Stimulated activated CD8-positive, alpha-beta memory T cell treated with anti-CD3 and anti-CD28 coated beads, Interleukin-4, amount 100 ng/mL, for 48 hours (primary cell): ENCODE measurements around the gene UIMC1.

Source experiments
- DNase-seq: peaks from one replicate; pipeline ENCODE4 v3.0.0-alpha.2; 2020

Gene UIMC1

DNA sequence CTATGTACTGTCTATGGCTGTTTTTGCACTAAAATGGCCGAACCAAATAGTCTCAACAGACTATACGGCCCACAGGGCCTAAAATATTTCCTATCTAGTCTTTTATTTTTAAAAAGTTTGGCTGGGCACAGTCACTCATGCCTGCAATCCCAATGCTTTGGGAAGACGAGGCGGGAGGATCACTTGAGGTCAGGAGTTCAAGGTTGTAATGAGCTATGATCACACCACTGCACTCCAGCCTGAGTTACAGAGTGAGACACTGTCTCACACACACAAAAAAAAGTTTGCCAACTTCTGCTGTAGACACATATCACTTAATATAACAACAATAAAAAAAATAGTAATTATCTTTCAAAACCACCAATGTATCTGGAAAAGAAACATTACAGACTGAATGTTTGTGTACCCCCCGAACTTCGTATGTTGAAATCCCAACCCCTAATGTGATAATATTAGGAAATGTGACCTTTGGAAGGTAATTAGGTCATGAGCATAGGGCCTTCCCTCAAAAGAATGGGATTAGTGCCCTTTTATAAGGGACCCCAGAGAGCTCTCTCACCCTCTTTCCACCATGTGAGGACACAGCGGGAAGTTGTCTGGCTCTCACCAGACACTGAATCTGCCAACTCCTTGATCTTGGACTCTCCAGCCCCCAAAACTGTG is 53.9 kb downstream of the UIMC1 start:
- DNase-seq: no peak

DNA sequence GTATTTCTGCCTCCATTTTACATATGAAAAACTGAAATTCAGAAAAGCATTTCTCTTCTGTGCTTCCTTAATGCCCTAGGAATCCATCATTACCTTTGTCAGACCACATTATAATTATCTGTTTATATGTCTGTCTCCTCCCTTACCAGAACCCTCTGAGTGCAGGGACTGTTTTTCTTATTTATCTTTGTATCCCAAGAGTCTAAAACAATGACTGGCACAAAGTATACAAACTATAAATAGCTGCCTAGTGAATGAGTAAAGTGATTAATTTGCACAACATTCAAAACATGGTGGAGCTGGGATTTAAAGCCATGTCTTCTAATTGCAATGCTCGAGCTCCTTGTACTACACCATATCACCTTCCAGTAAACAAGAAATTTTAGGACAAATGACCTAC is 58.1 kb downstream of the UIMC1 start:
- no peak for DNase-seq

DNA sequence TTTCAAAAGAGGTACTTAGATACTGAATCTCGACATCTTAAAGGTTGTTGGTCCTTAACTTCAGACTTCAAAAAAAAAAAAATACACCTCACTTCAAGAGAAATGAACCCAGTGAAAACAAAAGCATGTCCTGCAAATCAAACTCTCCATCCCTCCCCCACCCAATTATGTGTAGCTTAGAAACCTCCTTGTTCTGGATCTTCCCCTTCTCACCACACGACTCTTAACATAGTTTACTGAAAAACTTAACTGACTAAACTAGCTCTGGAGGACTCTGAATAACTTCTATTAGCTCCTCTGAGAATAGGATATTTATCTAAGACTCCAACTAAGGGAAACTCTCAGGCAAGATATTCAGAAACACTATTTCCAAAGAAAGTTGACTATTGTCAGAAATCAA is 58.7 kb downstream of the UIMC1 start:
- DNase-seq: no peak

DNA sequence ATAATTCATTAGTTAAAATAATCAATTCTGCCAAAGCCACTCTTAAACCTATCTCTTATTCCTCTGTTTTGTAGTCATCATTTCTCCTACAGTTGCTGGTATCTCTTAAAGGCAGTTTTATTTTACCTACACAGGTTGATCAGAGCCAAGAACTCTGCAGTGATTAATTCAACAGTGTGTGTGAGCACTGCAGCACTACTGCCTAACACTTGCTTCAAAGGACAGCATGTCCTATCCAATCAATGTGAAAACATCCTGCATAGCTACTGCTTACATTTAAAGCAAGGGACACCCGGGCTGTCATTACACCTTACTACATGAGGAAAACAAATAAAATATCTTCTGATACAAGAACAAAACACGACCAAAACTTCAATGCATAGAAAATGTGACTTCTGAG is 62.3 kb downstream of the UIMC1 start:
- no peak for DNase-seq

DNA sequence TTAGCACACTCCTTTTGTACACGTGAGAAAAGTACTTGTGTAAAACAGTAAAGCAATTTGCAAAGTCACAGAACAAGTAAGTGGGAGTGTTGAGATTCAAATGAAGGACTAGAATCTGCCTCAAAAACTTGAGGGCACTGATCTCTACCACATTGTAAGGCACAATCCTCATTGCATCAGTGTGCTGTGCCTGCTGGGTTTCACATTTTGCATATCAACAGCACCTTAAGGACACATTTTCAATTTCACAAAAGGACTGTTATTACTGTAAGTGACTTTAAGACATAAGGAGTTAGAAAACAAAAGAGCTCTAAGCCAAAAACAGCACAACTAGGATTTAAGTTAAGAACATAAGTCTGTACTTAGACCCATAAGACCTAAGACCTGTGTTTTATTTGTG is 62.8 kb downstream of the UIMC1 start:
- DNase-seq: no peak

DNA sequence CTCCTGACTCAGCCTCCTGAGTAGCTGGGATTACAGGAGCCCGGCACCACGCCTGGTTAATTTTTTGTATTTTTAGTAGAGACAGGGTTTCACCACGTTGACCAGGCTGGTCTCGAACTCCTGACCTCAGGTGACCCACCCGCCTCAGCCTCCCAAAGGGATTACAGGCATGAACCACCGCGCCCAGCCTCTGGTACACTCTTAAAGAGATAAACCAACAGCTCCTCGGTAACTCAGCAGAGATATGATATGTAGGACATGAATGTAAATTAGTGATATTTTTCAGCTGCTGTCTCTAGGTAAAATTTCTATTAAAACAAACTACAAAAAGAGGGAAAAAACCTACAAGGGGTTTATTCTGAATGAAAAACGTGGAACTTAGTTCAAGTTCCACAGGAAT is 64.6 kb downstream of the UIMC1 start:
- DNase-seq: no peak

DNA sequence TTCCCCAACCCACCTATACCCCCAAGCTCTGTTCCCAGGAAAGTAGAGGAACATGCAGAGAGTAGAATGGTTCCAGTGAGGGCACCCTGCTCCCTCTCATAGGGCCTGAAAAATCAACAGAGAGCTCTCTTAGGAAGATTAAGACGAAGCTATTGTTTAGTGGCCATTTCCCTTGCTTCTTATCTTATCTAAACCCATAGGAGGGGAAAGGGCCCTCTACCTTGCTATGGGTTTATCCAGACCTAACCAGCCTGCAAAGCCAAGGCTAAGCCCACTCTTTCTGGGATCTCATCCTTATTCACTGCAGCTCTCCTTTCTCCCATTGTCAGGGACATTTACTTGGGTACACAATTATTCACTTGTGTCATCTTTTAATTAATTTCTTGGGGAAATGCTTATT is 68.1 kb downstream of the UIMC1 start:
- no peak for DNase-seq

DNA sequence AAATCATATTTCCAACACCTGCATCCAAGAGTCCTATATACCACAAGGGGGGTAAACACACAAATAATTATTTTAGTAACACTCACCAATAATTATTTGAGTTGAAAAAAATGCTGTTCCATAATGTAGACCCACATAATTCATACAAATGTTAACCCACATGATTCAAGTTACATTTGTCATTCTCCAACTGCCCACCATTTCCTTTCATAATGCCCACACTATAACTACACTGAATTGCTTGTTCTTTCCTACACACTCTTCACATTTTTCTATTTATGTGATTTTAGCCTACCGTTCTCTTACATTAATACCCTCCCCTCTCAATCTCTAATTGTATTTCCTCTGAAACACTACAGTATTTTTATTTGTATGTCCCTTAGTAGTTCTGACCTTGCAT is 71.6 kb downstream of the UIMC1 start:
- DNase-seq: no peak

DNA sequence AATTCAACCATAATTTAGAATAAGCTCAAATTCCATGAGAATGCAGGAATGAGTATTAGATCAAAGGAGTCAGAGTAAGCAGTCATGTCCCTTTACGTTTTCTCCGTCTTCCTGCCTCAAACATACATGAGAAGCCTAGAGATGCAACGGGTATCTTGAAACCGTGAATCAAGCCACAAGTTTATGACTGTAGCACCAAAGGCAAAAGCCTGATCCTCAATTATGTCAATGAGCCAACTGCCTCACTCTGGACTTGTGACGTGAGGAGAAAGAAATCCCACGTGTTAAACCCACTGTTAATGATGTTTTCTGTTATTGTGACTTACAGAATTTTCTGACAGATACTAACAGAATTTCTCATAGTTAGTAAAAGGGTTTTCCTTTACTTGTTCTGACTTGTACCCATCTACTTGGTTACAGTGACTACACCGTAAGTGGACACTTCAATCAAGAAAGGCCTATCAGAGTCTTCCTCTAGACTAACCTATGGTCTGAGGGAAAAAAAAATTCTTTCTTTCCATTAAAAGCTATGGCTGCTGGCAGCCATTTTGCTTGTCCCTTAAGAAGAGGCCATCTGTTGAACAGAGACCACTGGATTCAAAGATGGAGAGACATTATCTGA is 72.2 kb downstream of the UIMC1 start:
- DNase-seq: no peak

DNA sequence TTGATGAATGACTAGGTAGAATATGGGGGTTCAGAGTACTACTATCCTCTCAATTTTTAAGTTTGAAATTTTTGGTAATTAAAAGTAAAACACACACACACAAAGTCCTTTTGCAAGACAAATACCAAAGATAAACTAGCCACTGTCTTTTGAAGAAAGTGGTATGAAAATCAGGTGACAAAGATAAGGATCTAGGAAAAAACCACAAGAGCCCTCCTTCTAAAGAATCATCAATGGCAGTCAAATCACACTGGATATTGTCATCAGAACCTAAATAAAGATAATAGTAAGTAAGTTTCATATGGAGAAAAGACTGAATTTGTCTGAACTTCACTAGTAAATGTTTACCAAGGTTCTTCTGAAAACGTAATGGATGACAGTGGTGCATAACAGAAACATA is 76.9 kb downstream of the UIMC1 start:
- DNase-seq: no peak

DNA sequence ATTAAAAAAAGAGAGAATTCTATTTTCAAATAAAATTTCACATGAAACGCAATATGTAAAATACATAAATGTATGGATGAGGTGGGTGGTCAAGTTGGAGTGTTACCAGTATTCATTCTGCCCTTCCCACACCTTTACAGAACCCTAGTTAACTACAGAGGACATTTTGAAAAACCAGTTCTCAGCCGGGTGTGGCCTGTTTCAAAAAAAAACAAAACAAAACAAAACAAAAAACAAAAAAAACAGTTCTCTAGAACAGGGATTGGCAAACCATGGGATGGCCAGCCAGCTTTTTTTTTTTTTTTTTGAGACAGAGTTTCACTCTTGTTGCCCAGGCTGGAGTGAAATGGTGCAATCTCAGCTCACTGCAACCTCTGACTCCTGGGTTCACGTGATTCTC is 79.0 kb downstream of the UIMC1 start:
- no peak for DNase-seq

DNA sequence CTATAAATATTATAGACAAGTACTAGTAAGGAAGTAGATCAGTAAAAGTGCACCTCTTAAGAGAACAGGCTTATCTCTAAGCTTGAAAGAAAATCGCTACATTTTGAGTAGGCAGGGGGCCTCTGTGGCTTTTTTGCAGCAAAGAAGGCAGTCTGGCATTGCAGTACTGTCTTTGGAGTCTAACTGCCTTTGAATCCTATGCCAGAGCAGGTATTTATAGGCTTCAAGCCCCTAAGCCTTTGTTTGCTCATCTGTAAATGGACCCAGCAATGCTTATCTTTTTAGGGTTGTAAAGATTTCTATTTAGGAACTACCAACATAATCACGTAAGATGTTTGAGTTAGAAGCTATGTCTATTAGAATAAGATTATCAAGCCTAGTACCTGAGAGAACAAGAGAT is 83.8 kb downstream of the UIMC1 start:
- no peak for DNase-seq

DNA sequence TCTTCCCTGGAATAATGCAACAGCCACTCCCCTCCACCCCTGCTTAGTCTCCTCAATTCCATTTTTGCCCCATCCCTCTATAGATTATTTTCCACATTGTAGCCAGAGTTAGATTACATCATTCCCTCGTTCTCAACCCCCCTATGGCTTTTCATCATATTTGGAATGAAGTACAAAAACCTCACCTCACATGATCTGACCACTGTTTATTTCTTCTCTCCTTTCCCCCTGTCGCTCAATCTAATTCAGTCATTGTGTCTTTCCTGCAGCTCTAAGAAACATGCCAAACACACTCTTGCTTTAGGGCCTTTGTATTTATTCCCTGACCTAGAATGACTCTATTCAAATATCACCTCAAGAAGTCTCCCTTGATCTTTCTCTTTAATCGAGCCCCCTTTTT is 84.9 kb downstream of the UIMC1 start:
- no peak for DNase-seq

DNA sequence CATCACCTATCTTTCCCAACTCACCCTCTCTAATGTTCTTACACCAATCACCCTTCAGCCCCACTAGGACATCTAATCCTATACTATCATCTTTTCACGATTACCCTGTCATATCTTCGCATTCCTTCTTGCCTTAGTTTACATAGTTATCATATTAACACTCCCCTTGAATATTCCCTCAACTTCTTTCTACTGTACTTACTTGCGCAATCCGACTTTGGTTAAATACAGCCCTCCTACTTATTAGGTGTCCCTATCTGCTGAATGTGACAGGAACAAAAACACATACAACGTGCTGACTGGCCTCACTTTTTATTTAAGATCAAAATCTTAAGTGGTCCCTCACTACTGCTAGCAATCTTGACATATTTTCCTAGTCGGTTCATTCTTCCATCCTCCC is 88.0 kb downstream of the UIMC1 start:
- DNase-seq: no peak

DNA sequence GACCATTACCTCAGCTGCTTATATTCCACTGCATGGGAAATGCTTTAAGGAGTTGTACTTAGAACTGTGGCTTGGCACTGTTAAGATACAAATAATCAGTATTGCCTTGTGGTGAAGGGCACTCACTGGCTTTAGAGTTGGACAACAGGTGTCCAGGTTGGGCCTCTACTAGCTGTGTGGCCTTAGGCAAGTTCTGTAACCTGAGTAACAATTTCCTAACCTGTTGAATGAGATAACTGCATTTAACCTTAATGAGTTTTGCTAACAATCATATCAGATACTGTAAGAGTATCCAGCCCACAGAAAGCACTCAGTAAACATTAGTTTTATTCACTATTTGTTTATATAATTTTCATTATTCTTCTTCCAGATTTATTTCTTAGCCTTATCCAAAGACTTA is 90.2 kb downstream of the UIMC1 start:
- no peak for DNase-seq

DNA sequence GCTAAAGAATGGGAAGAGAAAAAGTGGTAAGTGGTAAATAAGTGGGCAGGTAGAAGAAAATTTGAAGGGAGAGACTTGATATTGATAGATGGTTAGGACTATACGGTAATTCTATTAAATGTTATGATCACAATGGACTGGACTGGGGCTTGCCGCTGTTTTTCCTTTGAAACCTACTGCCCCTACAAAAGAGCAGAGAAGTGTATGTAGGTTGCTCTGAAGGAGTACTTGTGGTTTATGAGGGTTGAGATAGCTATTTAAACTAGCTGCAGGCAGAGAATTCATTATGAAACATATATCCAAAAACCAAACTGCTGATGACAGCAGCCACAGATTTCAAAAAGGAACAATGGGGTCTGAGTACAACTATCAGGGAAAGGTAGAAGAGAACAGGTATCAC is 90.7 kb downstream of the UIMC1 start:
- DNase-seq: no peak

DNA sequence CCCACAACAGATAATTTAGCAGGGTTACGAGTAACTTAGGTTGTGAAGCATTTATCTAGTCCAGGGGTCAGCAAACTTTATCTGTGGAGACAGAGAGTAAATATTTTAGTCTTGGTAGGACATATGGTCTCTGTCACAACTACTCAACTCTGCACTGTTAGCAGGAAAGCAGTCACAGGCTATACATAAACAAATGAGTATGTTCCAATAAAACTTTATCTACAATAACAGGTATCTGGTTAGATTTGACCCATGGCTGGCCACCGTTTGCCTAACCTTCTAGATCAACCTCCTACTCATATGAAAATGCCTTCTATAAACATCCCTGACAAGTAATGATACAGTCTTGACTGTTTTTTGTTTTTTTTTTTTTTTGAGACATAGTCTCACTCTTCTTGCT is 94.5 kb downstream of the UIMC1 start:
- no peak for DNase-seq

DNA sequence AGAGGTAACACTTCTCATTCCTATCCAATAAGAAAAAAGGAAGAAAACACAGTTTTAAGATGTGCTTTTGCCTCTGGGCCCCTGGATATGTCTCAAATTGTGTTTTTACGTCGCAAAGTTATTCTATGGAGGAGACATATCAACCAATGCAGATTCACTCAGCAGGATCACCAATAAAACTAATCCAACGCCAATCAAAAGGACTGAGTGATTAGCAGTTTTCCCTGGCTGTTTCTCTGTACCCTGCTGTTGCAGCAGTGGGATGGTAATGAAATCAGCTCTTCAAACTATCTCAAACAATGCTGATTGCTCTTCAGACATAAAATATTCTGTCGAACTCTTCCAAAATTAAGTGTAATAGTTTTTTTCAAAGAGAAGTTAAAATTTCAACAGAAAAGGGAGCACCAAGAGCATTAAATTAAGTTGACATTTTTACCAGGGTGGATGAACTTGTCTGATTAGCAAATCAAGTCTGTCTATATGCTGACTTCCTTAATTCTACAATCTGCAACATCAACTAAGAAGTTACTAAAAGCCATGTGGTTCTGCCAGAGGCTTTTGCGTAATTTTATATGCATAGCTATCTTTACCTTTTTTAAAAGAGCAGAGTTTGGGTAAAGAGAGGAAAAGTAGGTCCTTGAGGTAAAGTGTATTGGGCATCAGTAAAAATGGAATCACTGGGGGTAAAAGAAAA is 97.8 kb downstream of the UIMC1 start:
- DNase-seq: no peak

DNA sequence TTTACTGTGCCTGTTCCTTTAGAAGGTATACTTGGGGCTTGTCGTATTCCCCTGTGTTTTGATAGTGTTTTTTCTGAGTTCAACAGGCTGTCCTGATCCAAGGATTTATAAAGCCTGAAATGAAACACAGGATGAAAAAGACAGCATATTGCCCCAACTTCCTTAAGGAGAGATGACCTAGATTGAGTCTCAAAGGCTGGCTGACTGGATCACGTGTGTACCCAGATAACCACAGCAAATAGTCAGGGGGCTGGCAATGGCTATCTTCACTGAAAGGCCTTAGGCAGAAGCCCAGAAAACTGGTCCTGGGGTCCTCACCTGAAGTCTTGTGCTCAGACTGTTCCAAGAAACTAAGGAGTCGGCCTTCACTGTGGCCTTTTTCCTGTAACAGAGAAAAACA is 99.8 kb downstream of the UIMC1 start:
- DNase-seq: no peak

DNA sequence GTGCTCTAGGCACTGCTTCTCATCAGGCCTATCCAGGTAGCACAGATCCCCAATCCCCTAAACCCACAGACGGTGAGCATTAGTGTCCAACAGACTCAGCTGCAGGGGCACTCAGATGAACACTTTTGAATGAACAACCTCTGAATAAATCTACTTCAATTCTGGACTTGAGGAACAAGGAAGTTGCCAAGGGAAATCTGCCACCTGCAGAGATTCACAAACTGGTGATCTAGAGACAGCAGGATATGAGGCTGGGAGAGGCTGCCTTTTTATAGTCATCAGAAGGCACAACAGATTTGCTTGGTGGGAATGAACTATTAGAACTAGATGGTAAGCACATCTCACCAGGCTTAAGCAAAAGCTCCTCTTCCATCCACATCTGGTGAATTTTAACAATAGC is 100.5 kb downstream of the UIMC1 start:
- no peak for DNase-seq

DNA sequence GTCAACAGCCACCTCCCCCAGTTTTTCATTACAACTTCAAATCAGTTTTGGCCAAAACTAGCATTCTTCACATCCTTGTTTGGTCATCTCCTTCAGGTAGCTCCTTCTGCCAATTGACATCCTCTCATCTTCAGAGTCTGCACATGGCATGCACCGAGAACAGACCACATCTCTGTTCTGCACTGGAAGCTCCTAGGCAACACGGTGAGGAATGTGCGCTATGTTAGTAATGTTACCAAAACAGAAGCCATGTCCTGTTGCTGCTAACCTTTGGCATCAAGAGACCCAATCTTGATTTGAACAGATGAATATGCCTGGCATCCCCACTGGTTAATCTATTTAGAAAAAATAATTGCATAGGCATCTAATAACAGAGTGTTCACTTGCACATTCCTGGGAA is 102.3 kb downstream of the UIMC1 start:
- no peak for DNase-seq

DNA sequence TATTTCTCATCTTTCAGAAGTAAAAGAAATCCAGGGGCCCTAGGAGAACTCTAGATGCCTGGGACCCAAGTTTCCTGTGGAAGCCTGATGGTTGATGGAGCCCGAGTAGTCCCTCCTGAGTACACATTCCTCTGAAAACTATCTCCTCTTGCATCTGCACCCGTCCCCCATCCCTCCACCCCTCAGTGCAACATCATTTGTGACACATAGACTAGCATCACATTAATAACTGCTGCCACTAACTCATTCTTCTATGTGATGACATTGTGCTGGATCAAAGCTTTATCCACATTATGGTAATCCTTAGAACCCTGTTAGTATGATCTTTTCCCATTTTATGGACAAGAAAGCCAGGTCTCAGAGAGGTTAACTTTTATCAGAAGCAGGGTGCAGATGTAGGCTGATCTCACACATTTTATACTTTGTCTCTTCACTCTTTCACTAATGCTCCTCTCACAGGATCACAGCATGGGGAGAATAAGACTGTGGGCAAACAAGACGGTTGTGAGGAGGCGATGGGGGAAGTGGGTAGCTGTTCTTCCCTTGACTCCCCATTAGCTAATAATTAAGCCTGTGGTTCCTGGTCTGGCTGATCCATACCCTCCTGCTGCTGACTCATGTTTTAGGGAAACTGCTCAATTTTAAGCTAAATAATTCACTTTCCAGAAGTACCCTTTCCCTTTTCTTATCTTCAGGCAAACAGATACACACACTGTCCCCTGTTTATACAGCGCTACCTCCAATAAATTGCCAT is 103.5 kb downstream of the UIMC1 start:
- DNase-seq: no peak

DNA sequence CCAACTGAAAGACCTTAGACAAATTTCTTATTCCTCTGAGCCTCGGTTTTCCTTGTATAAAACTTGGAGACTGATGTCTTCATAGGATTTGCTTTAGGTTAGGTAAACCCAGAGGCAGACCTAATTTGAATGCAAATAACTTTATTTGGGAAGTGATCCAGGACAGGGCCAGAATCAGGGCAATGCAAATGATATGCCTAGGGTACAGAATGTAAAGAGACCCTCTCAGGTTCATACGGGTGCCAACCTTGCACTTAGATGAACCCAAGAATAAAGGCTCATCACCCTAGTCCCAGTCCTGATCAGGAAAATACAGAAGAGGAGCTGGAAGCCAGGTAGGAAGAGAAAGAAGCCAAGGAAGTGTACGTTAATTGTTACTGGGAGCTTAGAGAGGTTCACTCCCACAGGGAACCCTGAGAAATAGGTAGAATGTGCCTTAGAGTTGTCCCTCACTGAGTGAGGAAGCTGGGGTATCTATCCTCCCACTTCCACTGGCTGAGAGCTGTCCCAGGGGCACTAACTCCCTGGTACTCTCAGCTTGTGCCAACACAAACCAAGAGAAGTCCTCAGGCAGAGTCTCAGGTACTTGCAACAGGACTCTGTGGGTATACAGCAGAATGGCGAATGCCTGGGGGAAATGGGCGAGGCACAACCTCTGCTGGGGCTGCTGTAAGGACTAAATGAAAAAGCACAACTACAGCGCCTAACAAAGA is 104.3 kb downstream of the UIMC1 start:
- peak; percentile 25 for DNase-seq
